Neural progenitor cell (in vitro differentiated cells): ENCODE results near the gene SPON1. TPM values are rescaled to one million over a fixed set of nuclear protein-coding genes. Genes with fewer than 3 reads are reported as not detected.

Experiments used
- DNase-seq: peaks from one replicate; pipeline ENCODE4 v3.0.0-alpha.2; 2016; ENCODE audit warnings: low spot score
- H2AFZ ChIP-seq: fragments of 200-600 bp; sonication (generic); replicated peaks from 2 replicates; pipeline ENCODE4 v1.6.1; 2016; ENCODE audit warnings: antibody characterized with exemption
- H3F3A ChIP-seq: fragments of 200-600 bp; sonication (generic); 2 replicates; pipeline ENCODE4 v1.6.1; 2016; ENCODE audit warnings: antibody characterized with exemption, low read depth
- H3K27ac ChIP-seq: fragments of 200-600 bp; sonication (generic); 2 replicates; pipeline ENCODE4 v1.5.1; 2016; ENCODE audit warnings: mild to moderate bottlenecking
- H3K27me3 ChIP-seq: fragments of 200-600 bp; sonication (generic); 2 replicates; pipeline ENCODE4 v1.6.1; 2016; ENCODE audit warnings: mild to moderate bottlenecking, moderate library complexity
- H3K36me3 ChIP-seq: fragments of 200-600 bp; sonication (generic); 2 replicates; pipeline ENCODE4 v1.5.1; 2016
- H3K4me1 ChIP-seq: fragments of 200-600 bp; sonication (generic); 2 replicates; pipeline ENCODE4 v1.6.1; 2016; ENCODE audit warnings: mixed run types
- H3K4me2 ChIP-seq: fragments of 200-600 bp; sonication (generic); 2 replicates; pipeline ENCODE4 v1.6.1; 2016
- H3K4me3 ChIP-seq: fragments of 200-600 bp; sonication (generic); 2 replicates; pipeline ENCODE4 v1.5.1; 2016
- H3K79me2 ChIP-seq: fragments of 200-600 bp; sonication (generic); 2 replicates; pipeline ENCODE4 v1.6.1; 2016; ENCODE audit warnings: low read depth
- H3K9ac ChIP-seq: fragments of 200-600 bp; sonication (generic); 2 replicates; pipeline ENCODE4 v1.6.1; 2016
- H3K9me3 ChIP-seq: fragments of 200-600 bp; sonication (generic); 2 replicates; pipeline ENCODE4 v1.5.1; 2016; ENCODE audit warnings: low read depth
- H4K20me1 ChIP-seq: fragments of 200-600 bp; sonication (generic); 2 replicates; pipeline ENCODE4 v1.6.1; 2016; ENCODE audit warnings: low read depth
- H3K27ac Mint-ChIP-seq: 3 replicates; pipeline ENCODE4 v1.8.0; 2021; ENCODE audit warnings: mixed read lengths
- H3K27me3 Mint-ChIP-seq: 2 replicates; pipeline ENCODE4 v1.8.0; 2022; ENCODE audit warnings: low read depth, mild to moderate bottlenecking, inconsistent platforms, moderate library complexity, mixed read lengths; ENCODE audit not compliant: insufficient read depth
- H3K36me3 Mint-ChIP-seq: 3 replicates; pipeline ENCODE4 v1.8.0; 2021; ENCODE audit warnings: mixed read lengths
- H3K4me1 Mint-ChIP-seq: 3 replicates; pipeline ENCODE4 v1.8.0; 2021; ENCODE audit warnings: mixed read lengths
- H3K4me3 Mint-ChIP-seq: 3 replicates; pipeline ENCODE4 v1.8.0; 2021; ENCODE audit warnings: mild to moderate bottlenecking, moderate library complexity, mixed read lengths
- H3K9me3 Mint-ChIP-seq: 3 replicates; pipeline ENCODE4 v1.8.0; 2020; ENCODE audit warnings: mixed read lengths
- EZH2 ChIP-seq: fragments of 200-600 bp; sonication (generic); IDR thresholded peaks from 2 replicates; pipeline ENCODE4 v1.6.1; 2017; ENCODE audit warnings: antibody characterized with exemption, mild to moderate bottlenecking, moderate library complexity
- EZH2phosphoT487 ChIP-seq: fragments of 200-600 bp; sonication (generic); IDR thresholded peaks from 2 replicates; pipeline ENCODE4 v1.6.1; 2017; ENCODE audit warnings: antibody characterized with exemption
- total RNA-seq: library from RNA; depleted of rRNA; stranded (reverse); fragments of >200 nt; gene quantifications from 2 replicates; pipeline ENCODE4 v1.2.3, GENCODE V29; 2015; ENCODE audit warnings: low replicate concordance
- TF ChIP-seq, protein P1 (sequence below): fragments of 200-600 bp; sonication (generic); IDR thresholded peaks from 2 replicates; pipeline ENCODE4 v1.5.1; 2017; ENCODE audit warnings: antibody characterized with exemption, mild to moderate bottlenecking

The SPON1 gene
- total RNA-seq, result 35.4 and 35.9 TPM in 2 replicates

DNA sequence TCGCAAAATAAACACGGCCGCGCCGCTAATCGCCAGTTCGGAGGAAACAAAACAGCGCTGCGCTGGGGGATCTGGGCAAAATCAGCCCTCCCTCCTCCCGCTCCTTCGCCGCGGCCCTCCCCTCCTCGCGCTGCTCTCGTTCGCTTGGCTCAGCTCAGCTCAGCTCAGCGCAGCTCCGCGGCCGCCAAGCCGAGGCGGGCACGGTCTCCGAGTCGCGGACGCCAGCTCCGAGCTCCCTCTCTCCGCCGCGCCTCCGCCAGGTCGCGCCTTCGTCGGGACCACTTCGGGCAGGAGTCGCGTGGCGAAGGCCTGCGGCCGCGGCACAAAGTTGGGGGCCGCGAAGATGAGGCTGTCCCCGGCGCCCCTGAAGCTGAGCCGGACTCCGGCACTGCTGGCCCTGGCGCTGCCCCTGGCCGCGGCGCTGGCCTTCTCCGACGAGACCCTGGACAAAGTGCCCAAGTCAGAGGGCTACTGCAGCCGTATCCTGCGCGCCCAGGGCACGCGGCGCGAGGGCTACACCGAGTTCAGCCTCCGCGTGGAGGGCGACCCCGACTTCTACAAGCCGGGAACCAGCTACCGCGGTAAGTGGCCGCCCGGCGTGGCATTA is at the start of gene SPON1:
Gene SPON1, plus strand, starts transcription at position 162 of the 607 bp plus-strand sequence. Its CDS starts 182 bp downstream, at position 344.
- peak within 1 kb of the TSS; percentile 56 for H3K4me3 ChIP-seq
- H3K36me3 ChIP-seq, result no peaks in the 10 kb centered on the region
- H4K20me1 ChIP-seq, result no peaks in the 10 kb centered on the region
- Mint-ChIP-seq H3K27ac (no peak within 1 kb of the TSS), H3K4me3 (peak within 1 kb of the TSS; percentile 77), H3K27me3 (peaks cover 45% of the 10 kb centered on the region), H3K9me3 (no peaks in the 10 kb centered on the region), H3K4me1 (peaks cover 35% of the 10 kb centered on the region), H3K36me3 (peaks cover 2% of the 10 kb centered on the region)
- TF ChIP-seq EZH2, result peak; percentile 26
- no peak for TF ChIP-seq EZH2phosphoT487
- peak; percentile 93 for DNase-seq
- H3K4me1 ChIP-seq, result peaks cover 48% of the 10 kb centered on the region
- no peak within 1 kb of the TSS for H3K27ac ChIP-seq
- H3K9ac ChIP-seq, result no peak within 1 kb of the TSS
- H3K4me2 ChIP-seq, result peak within 1 kb of the TSS; percentile 84
- H3F3A ChIP-seq, result peaks cover 40% of the 10 kb centered on the region
- no peaks in the 10 kb centered on the region for H3K79me2 ChIP-seq
- H3K9me3 ChIP-seq, result no peaks in the 10 kb centered on the region
- H3K27me3 ChIP-seq, result peaks cover 69% of the 10 kb centered on the region
- H2AFZ ChIP-seq, result peak within 1 kb of the TSS; percentile 89

DNA sequence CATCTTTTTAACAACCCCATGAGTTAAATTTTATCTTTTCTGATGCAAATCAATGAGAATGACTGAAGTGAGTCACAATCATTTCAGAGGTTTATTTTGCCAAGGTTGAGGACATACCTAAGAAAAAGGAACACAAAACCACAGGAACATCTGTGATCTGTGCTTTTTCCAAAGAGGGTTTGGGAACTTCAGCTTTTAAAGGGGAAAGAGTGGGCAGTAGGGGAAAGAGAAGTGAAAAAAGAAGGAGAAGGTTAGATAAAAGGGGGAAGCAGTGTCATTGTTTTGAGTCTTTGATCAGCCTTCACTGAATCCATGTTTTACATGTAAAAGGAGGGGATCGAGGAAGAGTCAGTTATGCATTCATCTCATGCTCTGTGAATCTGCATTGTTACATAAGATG is 45.3 kb upstream of the SPON1 start:
- no peaks in the 10 kb centered on the region for H3K27me3 ChIP-seq
- Mint-ChIP-seq H3K4me1 (peaks cover 10% of the 10 kb centered on the region), H3K9me3 (no peaks in the 10 kb centered on the region), H3K4me3 (no peak overlapping the region), H3K27me3 (no peaks in the 10 kb centered on the region), H3K36me3 (no peaks in the 10 kb centered on the region), H3K27ac (no peak overlapping the region)
- no peaks in the 10 kb centered on the region for H4K20me1 ChIP-seq
- no peak overlapping the region for H3K9ac ChIP-seq
- no peak for DNase-seq
- H3K27ac ChIP-seq, result no peak overlapping the region
- no peak overlapping the region for H3K4me3 ChIP-seq
- H2AFZ ChIP-seq, result no peak overlapping the region
- H3K4me1 ChIP-seq, result no peaks in the 10 kb centered on the region
- no peaks in the 10 kb centered on the region for H3F3A ChIP-seq
- H3K4me2 ChIP-seq, result no peak overlapping the region
- no peaks in the 10 kb centered on the region for H3K9me3 ChIP-seq
- TF ChIP-seq EZH2 (no peak), EZH2phosphoT487 (no peak)
- TF ChIP-seq, protein P1, sequence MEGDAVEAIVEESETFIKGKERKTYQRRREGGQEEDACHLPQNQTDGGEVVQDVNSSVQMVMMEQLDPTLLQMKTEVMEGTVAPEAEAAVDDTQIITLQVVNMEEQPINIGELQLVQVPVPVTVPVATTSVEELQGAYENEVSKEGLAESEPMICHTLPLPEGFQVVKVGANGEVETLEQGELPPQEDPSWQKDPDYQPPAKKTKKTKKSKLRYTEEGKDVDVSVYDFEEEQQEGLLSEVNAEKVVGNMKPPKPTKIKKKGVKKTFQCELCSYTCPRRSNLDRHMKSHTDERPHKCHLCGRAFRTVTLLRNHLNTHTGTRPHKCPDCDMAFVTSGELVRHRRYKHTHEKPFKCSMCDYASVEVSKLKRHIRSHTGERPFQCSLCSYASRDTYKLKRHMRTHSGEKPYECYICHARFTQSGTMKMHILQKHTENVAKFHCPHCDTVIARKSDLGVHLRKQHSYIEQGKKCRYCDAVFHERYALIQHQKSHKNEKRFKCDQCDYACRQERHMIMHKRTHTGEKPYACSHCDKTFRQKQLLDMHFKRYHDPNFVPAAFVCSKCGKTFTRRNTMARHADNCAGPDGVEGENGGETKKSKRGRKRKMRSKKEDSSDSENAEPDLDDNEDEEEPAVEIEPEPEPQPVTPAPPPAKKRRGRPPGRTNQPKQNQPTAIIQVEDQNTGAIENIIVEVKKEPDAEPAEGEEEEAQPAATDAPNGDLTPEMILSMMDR, result no peak
- H3K36me3 ChIP-seq, result no peaks in the 10 kb centered on the region
- H3K79me2 ChIP-seq, result no peaks in the 10 kb centered on the region

DNA sequence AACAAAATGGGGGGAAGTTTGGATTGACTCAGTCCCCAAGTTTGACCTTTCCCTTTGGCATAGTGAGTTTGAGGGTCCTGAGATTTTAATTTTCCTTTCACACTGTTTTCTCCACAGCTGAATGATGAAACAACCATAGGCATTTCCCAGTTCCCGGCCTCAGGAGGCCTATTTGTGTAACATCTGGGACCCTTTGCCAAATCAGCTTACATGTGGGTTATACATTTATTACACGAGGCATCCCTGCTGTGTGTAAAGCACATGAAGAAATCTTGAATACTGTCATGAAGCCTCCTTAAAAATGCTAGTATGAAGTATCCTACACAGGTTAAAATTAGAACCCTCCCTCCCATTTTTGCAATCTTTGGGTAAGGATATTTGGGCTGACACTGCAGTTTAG is 44.6 kb upstream of the SPON1 start:
- Histone ChIP-seq H4K20me1 (no peaks in the 10 kb centered on the region), H3K27ac (no peak overlapping the region), H3K79me2 (no peaks in the 10 kb centered on the region), H3K4me2 (no peak overlapping the region), H3K36me3 (no peaks in the 10 kb centered on the region), H2AFZ (no peak overlapping the region), H3K9me3 (no peaks in the 10 kb centered on the region), H3K9ac (no peak overlapping the region), H3K4me1 (no peaks in the 10 kb centered on the region), H3K4me3 (no peak overlapping the region), H3K27me3 (no peaks in the 10 kb centered on the region), H3F3A (no peaks in the 10 kb centered on the region)
- Mint-ChIP-seq H3K4me1 (peaks cover 10% of the 10 kb centered on the region), H3K4me3 (no peak overlapping the region), H3K9me3 (no peaks in the 10 kb centered on the region), H3K36me3 (no peaks in the 10 kb centered on the region), H3K27ac (no peak overlapping the region), H3K27me3 (no peaks in the 10 kb centered on the region)
- no peak for DNase-seq
- TF ChIP-seq, protein P1, result no peak
- TF ChIP-seq EZH2 (no peak), EZH2phosphoT487 (no peak)

DNA sequence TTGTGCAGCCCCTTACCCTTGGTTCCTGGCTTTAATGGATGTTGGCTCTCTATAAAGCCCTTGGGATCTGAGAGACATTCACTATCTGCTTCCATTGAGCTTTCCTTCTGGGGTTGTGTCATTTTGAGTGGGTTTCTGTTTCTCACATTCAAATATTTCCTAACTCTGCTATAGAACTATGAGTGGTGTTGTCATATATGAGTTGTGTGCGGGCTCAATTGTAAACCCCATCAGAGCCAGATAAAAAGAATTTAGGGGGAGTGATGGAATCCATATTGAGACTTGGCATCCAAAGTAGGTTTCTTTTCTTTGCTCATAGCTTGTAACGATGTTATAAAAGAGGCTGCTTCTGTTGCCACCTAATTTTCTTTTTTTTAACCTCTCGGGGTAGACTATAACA is 41.8 kb upstream of the SPON1 start:
- Mint-ChIP-seq H3K4me1 (peaks cover 10% of the 10 kb centered on the region), H3K27ac (no peak overlapping the region), H3K27me3 (no peaks in the 10 kb centered on the region), H3K36me3 (no peaks in the 10 kb centered on the region), H3K9me3 (no peaks in the 10 kb centered on the region), H3K4me3 (no peak overlapping the region)
- no peak for DNase-seq
- no peaks in the 10 kb centered on the region for H3K9me3 ChIP-seq
- no peak for TF ChIP-seq EZH2
- TF ChIP-seq EZH2phosphoT487, result no peak
- TF ChIP-seq, protein P1, result no peak
- no peaks in the 10 kb centered on the region for H3K36me3 ChIP-seq
- H3K27me3 ChIP-seq, result no peaks in the 10 kb centered on the region
- H3K4me2 ChIP-seq, result no peak overlapping the region
- H3F3A ChIP-seq, result no peaks in the 10 kb centered on the region
- no peak overlapping the region for H3K4me3 ChIP-seq
- H3K9ac ChIP-seq, result no peak overlapping the region
- no peaks in the 10 kb centered on the region for H3K4me1 ChIP-seq
- H3K27ac ChIP-seq, result no peak overlapping the region
- no peaks in the 10 kb centered on the region for H4K20me1 ChIP-seq
- no peak overlapping the region for H2AFZ ChIP-seq
- no peaks in the 10 kb centered on the region for H3K79me2 ChIP-seq
